ENCODE measurements around the gene NEUROG3. TPM values are rescaled to one million over a fixed set of nuclear protein-coding genes. Genes with fewer than 3 reads are reported as not detected.

Gene NEUROG3
- not detected for total RNA-seq

DNA sequence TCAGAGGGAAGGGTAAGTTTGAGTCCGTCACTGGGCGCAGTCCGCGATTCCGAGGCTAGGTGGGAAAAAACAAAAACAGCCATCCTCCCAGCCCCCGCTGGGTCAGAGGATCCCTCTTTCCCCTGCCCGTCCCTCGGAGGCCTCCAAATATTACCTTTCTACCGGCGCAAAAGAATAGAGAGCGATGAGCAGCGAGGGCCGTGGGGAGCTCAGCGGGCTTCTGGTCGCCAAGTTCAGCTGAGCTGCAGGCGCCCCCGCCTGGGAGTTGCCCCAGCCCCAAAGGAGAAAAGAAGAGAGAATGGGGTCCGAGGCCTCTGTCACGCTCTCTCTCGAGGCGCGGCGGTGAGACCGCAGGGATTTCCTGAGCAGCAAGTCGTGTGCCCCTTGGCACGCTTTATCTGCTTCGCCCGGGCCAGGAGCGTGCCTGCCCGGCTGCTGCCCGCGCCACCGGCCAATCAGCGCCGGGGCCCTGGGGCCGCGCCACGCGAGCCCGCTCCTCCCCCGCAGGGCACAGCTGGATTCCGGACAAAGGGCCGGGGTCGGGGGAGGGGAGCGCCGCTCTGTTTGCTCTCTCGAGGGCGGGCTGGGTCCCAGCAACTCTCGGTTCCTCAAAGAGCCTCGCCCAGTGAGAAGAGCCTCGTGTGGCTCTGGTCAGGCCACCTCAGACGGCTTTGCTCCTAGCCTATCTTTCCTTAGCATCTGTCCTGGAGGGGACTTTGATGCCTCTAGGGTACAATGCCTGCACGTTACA is at the start of gene NEUROG3:
Gene NEUROG3, minus strand, starts transcription at position 367 of the 751 bp plus-strand sequence. CDS start 379 bp downstream, outside the sequence.
- TF ChIP-seq CTCF (IDR thresholded peaks at IDR 0.05; ENCODE audit: low read depth) = no peak

DNA sequence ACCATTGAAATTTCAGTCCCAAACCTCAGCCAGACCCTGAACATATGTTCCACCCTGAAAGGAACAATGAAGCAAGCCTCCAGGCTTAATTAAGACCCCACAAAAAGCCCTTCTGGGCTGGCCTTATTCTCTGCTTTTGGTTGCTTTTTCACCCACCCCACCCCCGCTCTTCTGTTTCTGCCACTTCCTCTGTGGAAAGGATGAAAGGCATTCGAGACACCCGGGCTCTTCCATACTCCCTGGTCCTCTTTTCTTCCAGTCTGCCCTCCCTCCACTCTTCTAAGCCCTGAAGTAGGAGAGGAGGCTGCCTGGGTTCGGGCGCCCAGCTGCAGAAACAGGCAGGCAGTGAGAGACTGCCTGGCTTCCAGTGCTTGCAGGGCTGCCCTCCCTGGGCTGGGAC is 47.4 kb upstream of the NEUROG3 start:
- TF ChIP-seq CTCF (IDR thresholded peaks at IDR 0.05; ENCODE audit: low read depth) = no peak

GRCh38 chr10:69619626-69620025 is 46.4 kb upstream of the NEUROG3 start:
- no peak for TF ChIP-seq CTCF (IDR thresholded peaks at IDR 0.05; ENCODE audit: low read depth)

DNA sequence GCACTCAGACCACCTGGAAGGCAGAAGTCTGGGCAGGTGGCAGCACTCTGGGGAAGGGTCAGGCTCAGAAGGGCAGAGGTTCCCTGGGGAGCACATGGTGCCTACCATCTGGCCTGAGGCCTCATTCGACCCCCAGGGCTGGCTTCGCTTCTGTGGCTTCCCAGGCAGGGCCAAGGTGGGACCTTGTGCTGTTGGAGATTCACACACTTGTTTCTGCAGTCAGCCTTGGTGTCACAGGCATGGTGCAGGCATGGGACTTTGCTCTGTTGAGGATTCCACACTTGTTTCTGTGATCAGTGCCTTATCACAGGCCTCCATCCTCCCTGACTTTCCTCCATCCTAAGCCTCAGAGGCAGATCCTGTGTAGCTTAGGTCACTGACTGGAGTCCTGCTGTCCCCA is 45.5 kb upstream of the NEUROG3 start:
- TF ChIP-seq CTCF (IDR thresholded peaks at IDR 0.05; ENCODE audit: low read depth) = no peak

GRCh38 chr10:69616358-69616757 is 43.1 kb upstream of the NEUROG3 start:
- no peak for TF ChIP-seq CTCF (IDR thresholded peaks at IDR 0.05; ENCODE audit: low read depth)

GRCh38 chr10:69614130-69614529 is 40.9 kb upstream of the NEUROG3 start:
- TF ChIP-seq CTCF (IDR thresholded peaks at IDR 0.05; ENCODE audit: low read depth) = no peak

DNA sequence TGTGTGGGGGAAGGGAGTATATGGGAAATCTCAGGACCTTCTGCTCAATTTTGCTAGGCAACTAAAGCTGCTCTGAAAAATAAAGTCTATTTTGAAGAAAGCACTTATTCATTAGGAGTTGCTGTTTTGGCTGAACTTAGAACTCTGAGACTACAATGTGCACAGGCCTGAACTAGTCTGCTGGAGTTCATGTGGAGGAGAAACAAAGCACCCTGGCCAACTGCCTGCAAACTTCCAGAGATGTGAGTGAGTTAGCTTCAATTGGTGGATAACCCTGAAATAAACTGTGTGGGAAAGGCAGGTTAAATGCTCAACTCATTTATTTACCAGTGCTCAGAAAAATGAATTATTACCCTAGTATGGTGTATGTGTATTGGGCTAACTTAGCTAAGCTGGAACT is 39.5 kb upstream of the NEUROG3 start:
- no peak for TF ChIP-seq CTCF (IDR thresholded peaks at IDR 0.05; ENCODE audit: low read depth)

Data from subcutaneous adipose tissue (tissue), 4 donors.